Measurements from ENCODE around the gene PSMC4.
A peak's percentile ranks its signal among the peaks of the same experiment; 100 is the strongest.

PSMC4 gene

GRCh38 chr19:39996811-39997637, 26.1 kb downstream of the PSMC4 start, which contains the start of gene ZNF546:
Gene ZNF546, plus strand, starts transcription at chr19:39997060. Its CDS starts 1,267 bp downstream, at chr19:39998327.
- H3K36me3 ChIP-seq: no peaks in the 10 kb centered on the region
- peak within 1 kb of the TSS; percentile 72 to 73 for H3K4me3 ChIP-seq (ENCODE audit: low read depth in 1 of 2, low read length in 1 of 2)
- TF ChIP-seq CTCF (IDR thresholded peaks at IDR 0.05): no peak
- H3K4me1 ChIP-seq (ENCODE audit: control insufficient read depth in 1 of 2, insufficient read depth in 1 of 2, low read depth in 1 of 2, low read length in 1 of 2): peaks cover 14% of the 10 kb centered on the region in 2 experiments
- no peaks in the 10 kb centered on the region for H3K9me3 ChIP-seq
- no peaks in the 10 kb centered on the region for H3K27me3 ChIP-seq
- H3K27ac ChIP-seq: peak within 1 kb of the TSS; percentile 72

GRCh38 chr19:39997638-39998216, 26.8 kb downstream of the PSMC4 start:
- TF ChIP-seq CTCF (IDR thresholded peaks at IDR 0.05): no peak
- no peaks in the 10 kb centered on the region for H3K36me3 ChIP-seq
- H3K4me3 ChIP-seq (ENCODE audit: low read depth in 1 of 2, low read length in 1 of 2): peak overlapping the region; percentile 72 to 73
- peaks cover 14% of the 10 kb centered on the region in 2 experiments for H3K4me1 ChIP-seq (ENCODE audit: control insufficient read depth in 1 of 2, insufficient read depth in 1 of 2, low read depth in 1 of 2, low read length in 1 of 2)
- peak overlapping the region; percentile 72 for H3K27ac ChIP-seq
- no peaks in the 10 kb centered on the region for H3K9me3 ChIP-seq
- H3K27me3 ChIP-seq: no peaks in the 10 kb centered on the region

- H3K4me3 ChIP-seq (ENCODE audit: low read depth in 1 of 2, low read length in 1 of 2): no peak overlapping the region
- no peaks in the 10 kb centered on the region for H3K9me3 ChIP-seq
- peaks cover 14% of the 10 kb centered on the region in 2 experiments for H3K4me1 ChIP-seq (ENCODE audit: control insufficient read depth in 1 of 2, insufficient read depth in 1 of 2, low read depth in 1 of 2, low read length in 1 of 2)
- H3K27ac ChIP-seq: no peak overlapping the region
- H3K36me3 ChIP-seq: no peaks in the 10 kb centered on the region
- no peak for TF ChIP-seq CTCF (IDR thresholded peaks at IDR 0.05)
- no peaks in the 10 kb centered on the region for H3K27me3 ChIP-seq
Measured at GRCh38 chr19:39998501-39998900, 27.5 kb downstream of the PSMC4 start.

- H3K9me3 ChIP-seq: no peaks in the 10 kb centered on the region
- no peak overlapping the region for H3K4me3 ChIP-seq (ENCODE audit: low read depth in 1 of 2, low read length in 1 of 2)
- no peak overlapping the region for H3K27ac ChIP-seq
- TF ChIP-seq CTCF (IDR thresholded peaks at IDR 0.05): no peak
- peaks cover 27% of the 10 kb centered on the region for H3K36me3 ChIP-seq
- H3K4me1 ChIP-seq (ENCODE audit: control insufficient read depth in 1 of 2, insufficient read depth in 1 of 2, low read depth in 1 of 2, low read length in 1 of 2): no peaks in the 10 kb centered on the region
- no peaks in the 10 kb centered on the region for H3K27me3 ChIP-seq
Measured at GRCh38 chr19:40005691-40006272, 34.8 kb downstream of the PSMC4 start.

- Histone ChIP-seq H3K4me3 (ENCODE audit: low read depth in 1 of 2, low read length in 1 of 2) (no peak overlapping the region), H3K27ac (no peak overlapping the region), H3K4me1 (ENCODE audit: control insufficient read depth in 1 of 2, insufficient read depth in 1 of 2, low read depth in 1 of 2, low read length in 1 of 2) (no peaks in the 10 kb centered on the region), H3K27me3 (no peaks in the 10 kb centered on the region), H3K36me3 (peaks cover 27% of the 10 kb centered on the region), H3K9me3 (no peaks in the 10 kb centered on the region)
- no peak for TF ChIP-seq CTCF (IDR thresholded peaks at IDR 0.05)
Measured at GRCh38 chr19:40006273-40006691, 35.3 kb downstream of the PSMC4 start.

Data from neutrophil (primary cell).